ENCODE data around the gene SLC10A2.

Gene SLC10A2

DNA sequence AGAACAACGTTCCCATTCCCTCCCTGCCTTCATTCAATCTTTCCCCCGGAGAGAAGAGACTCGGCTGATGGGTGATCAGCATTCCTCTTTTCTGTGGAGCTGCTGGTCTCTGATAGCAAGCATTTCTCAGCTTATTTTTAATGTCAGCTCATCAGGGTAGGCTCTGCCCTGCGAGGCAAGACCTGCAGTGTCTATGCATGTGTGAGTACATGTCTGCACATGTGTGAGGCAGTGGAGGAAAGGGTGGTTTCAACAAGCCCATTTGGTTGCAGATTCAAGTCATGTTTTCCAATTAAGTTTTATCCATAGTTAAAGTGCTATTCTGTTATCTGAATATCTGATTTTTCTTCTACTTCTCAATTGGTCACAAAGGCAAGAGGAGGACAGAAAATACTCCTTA is 19.5 kb downstream of the SLC10A2 start:
- DNase-seq (ENCODE audit: low read depth) = no peak

DNA sequence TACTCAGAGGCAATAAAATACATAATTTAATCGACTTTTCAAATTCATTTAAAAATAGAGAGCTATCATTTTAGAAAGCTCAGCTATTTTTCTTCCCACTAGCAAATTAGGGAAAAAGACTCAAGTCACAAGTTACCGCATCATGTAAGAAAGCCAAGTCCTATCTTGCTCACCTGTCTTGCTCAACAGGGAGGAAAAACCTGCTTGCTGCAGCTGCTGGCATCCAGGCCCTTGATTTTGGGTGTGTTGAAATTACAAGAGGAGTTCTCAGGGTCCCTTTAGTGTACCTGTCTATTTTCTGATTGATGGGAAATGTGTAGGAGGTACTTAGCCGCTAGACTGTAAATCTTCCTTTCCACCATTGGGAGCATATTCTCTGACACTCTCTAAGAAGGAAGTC is 22.2 kb downstream of the SLC10A2 start:
- DNase-seq (ENCODE audit: low read depth) = no peak

- no peak for DNase-seq (ENCODE audit: low read depth)
Observed at GRCh38 chr13:103040006-103040405, 26.2 kb downstream of the SLC10A2 start.

GRCh38 chr13:103039183-103039582 is 27.0 kb downstream of the SLC10A2 start:
- no peak for DNase-seq (ENCODE audit: low read depth)

GRCh38 chr13:103036268-103036667 is 29.9 kb downstream of the SLC10A2 start:
- DNase-seq (ENCODE audit: low read depth) = no peak

- no peak for DNase-seq (ENCODE audit: low read depth)
Observed at GRCh38 chr13:103033999-103034398, 32.2 kb downstream of the SLC10A2 start.

GRCh38 chr13:103031332-103031873 is 34.8 kb downstream of the SLC10A2 start:
- no peak for DNase-seq (ENCODE audit: low read depth)

DNA sequence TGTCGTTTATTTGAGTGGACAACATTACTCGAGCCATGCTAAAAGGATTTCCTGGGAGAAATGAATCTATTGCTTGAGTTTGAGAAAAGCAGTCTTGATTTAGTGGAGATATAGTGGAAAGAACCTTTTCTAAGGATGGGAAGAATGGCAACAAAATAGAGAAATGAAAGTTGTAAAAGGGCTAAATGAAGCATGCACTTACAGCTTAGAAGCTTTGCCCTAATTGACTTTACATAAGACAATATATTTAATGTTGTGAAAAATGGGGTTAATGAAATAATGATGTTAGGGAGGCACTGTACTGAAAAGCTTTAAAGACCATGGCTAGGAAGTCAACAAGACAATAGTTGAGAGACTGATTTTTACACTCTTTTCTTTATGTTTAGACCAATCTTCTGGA is 35.4 kb downstream of the SLC10A2 start:
- DNase-seq (ENCODE audit: low read depth) = no peak

DNA sequence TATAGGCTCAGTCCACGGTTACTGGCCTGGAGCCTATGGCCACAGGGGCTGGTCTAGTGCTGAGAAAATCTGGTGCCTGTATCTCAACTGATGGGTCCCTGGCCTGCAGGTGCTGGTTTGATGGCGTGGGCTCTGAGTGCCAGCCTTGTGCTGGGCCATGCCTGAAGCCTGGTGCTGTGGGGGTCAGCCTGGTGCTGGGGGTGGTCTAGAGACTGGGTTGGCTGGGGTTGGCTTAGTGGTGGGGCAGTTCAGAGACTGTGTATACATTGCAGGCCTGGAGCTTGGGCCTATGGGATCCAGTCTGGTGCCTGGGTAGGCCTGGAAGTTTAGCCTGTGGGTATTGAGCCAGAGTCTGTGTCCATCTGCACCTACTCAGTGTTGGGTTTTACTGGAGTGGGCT is 36.4 kb downstream of the SLC10A2 start:
- DNase-seq (ENCODE audit: low read depth) = no peak

GRCh38 chr13:103022336-103022735 is 43.9 kb downstream of the SLC10A2 start:
- DNase-seq (ENCODE audit: low read depth) = no peak

DNA sequence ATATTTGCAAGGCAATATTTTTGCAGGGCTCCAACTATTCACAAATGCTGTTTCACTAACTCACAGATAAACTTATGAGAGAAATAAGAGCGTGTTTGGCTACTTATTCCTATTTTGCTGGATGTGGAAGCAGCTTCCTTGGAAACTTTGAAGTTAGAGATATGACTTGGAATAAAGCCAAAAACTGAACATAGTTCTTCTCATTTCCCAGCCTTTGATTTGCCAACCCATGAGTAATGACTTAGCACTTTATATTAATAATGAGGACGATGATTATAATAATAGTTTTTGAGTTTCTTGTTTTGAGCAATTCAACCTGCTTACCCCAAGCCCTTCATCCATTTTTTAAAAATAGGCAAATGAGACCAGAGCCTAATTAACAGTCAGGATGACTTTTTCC is 47.7 kb downstream of the SLC10A2 start:
- no peak for DNase-seq (ENCODE audit: low read depth)

- no peak for DNase-seq (ENCODE audit: low read depth)
Observed at GRCh38 chr13:103012646-103013045, 53.6 kb downstream of the SLC10A2 start.

GRCh38 chr13:103009051-103009840 is 57.0 kb downstream of the SLC10A2 start:
- peak; percentile 34 for DNase-seq (ENCODE audit: low read depth)

- no peak for DNase-seq (ENCODE audit: low read depth)
Observed at GRCh38 chr13:103007427-103007762, 58.8 kb downstream of the SLC10A2 start.

GRCh38 chr13:103006641-103007426 is 59.4 kb downstream of the SLC10A2 start:
- DNase-seq (ENCODE audit: low read depth) = peak; percentile 21

GRCh38 chr13:103004661-103005345 is 61.4 kb downstream of the SLC10A2 start:
- DNase-seq (ENCODE audit: low read depth) = no peak

DNA sequence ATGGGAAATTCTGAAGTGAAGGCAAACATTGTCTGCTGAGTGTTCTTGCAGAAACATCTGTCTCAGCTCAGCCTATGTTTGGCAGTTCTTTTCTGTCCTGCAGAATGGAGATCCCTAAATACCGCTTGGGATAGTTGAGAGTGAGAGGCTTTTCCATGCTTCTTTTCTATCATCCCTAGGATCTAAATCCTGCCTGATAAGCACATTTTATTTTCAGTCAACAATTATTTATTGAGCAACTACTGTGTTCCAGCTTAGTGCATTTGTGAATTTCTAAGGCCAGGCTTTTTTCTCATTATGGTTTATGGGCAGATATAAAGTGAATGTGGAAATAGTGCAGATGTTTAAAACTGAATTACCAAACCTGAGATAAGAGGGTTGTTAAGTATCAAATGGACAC is 62.6 kb downstream of the SLC10A2 start:
- no peak for DNase-seq (ENCODE audit: low read depth)

GRCh38 chr13:103002279-103002678 is 63.9 kb downstream of the SLC10A2 start:
- no peak for DNase-seq (ENCODE audit: low read depth)

GRCh38 chr13:103000157-103000556 is 66.1 kb downstream of the SLC10A2 start:
- DNase-seq (ENCODE audit: low read depth) = no peak

DNA sequence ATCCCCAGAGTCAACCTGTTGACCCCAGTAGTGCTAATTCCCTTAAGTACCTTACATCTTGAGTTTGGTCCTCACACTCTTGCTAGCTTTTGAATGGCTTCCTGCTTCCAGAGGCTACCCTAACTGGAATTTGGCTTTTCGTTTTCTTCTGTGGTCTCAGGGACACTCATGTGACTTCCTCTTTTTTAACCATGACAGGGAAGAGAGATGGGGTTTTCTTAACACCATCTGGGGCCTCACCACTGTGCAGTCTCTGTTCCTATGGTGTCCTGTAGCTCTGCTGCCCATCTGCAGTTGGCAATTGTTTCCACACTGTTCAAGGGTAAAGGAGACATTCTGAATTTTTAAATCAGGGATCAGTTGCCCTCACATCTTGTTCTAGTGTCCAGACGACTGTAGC is 66.7 kb downstream of the SLC10A2 start:
- no peak for DNase-seq (ENCODE audit: low read depth)
